H1 (cell line): Measurements from ENCODE around the gene TSPAN9. TPM values are rescaled to one million over a fixed set of nuclear protein-coding genes. Genes with fewer than 3 reads are reported as not detected.

Source experiments
- CTCF ChIA-PET: fragments of 300-600 bp; sonication (Branson Sonifier 250); formaldehyde crosslinking; loops from one replicate; lab custom pipeline; 2021; ENCODE audit not compliant: partially characterized antibody; lab: Charles Lee
- POLR2A ChIA-PET: fragments of 300-600 bp; sonication (Branson Sonifier 250); formaldehyde crosslinking; loops from one replicate; lab custom pipeline; 2021; ENCODE audit warnings: inconsistent platforms; ENCODE audit not compliant: partially characterized antibody; lab: Charles Lee
- DNase-seq, 2 experiments: peaks; one replicate each; pipeline versions ENCODE4 v3.0.0 to v3.0.0-alpha.2; 2010 to 2022; ENCODE audit warnings: low spot score in 2 of 2, low read depth in 1 of 2, mixed read lengths in 1 of 2
- FAIRE-seq: peaks from 2 replicates; lab custom pipeline; 2011; peaks lifted over from hg19 to GRCh38; lab: Jason Lieb, UNC
- H2AFZ ChIP-seq: 2 replicates; pipeline ENCODE4 v1.8.1; 2012; ENCODE audit warnings: low read length, inconsistent platforms
- H2AK5ac ChIP-seq: 2 replicates; pipeline ENCODE4 v1.6.1; 2013; ENCODE audit warnings: low read depth, low read length
- H2BK120ac ChIP-seq: replicated peaks from 2 replicates; pipeline ENCODE3; 2013; ENCODE audit warnings: low read depth, low read length, inconsistent platforms
- H2BK12ac ChIP-seq: 2 replicates; pipeline ENCODE4 v1.6.1; 2013; ENCODE audit warnings: low read depth, low read length
- H2BK15ac ChIP-seq: 2 replicates; pipeline ENCODE4 v1.6.1; 2013; ENCODE audit warnings: low read length
- H2BK20ac ChIP-seq: 2 replicates; pipeline ENCODE4 v1.6.1; 2013; ENCODE audit warnings: low read length
- H2BK5ac ChIP-seq: 2 replicates; pipeline ENCODE4 v1.6.1; 2013; ENCODE audit warnings: low read depth, low read length
- H3K14ac ChIP-seq: 2 replicates; pipeline ENCODE4 v1.6.1; 2013; ENCODE audit warnings: inconsistent platforms; ENCODE audit not compliant: insufficient read length
- H3K18ac ChIP-seq: 2 replicates; pipeline ENCODE4 v1.6.1; 2013; ENCODE audit warnings: low read length; ENCODE audit errors: extremely low read depth
- H3K23ac ChIP-seq: 2 replicates; pipeline ENCODE4 v1.6.1; 2013; ENCODE audit warnings: inconsistent platforms; ENCODE audit not compliant: insufficient read length
- H3K23me2 ChIP-seq: 2 replicates; pipeline ENCODE4 v1.6.1; 2013; ENCODE audit warnings: low read depth, low read length
- H3K27ac ChIP-seq: 2 replicates; pipeline ENCODE4 v1.6.1; 2011; ENCODE audit warnings: low read depth, low read length, inconsistent platforms
- H3K27me3 ChIP-seq, 4 experiments: replicated peaks in 1 of 4; 1 replicate in 1 of 4; 2 replicates in 3 of 4; pipeline versions ENCODE4 v1.6.1 to v1.8.1; 2011 to 2013; ENCODE audit warnings: low read length in 3 of 4, mild to moderate bottlenecking in 3 of 4, inconsistent platforms in 2 of 4, mixed read lengths in 2 of 4, moderate library complexity in 1 of 4; ENCODE audit not compliant: control insufficient read depth in 3 of 4, insufficient read depth in 3 of 4; ENCODE audit errors: extremely low read depth in 1 of 4
- H3K36me3 ChIP-seq, 4 experiments: 2 replicates each; pipeline versions ENCODE4 v1.6.1 to v1.8.1; 2011 to 2013; ENCODE audit warnings: mild to moderate bottlenecking in 4 of 4, low read length in 3 of 4, moderate library complexity in 2 of 4, control low read depth in 1 of 4, inconsistent platforms in 1 of 4; ENCODE audit not compliant: insufficient read depth in 4 of 4, control insufficient read depth in 2 of 4
- H3K4ac ChIP-seq: replicated peaks from 2 replicates; pipeline ENCODE3; 2013; ENCODE audit warnings: low read length, low read depth, mixed read lengths, inconsistent platforms; ENCODE audit not compliant: insufficient read length
- H3K4me1 ChIP-seq, 4 experiments: replicated peaks in 1 of 4; 1 replicate in 1 of 4; 2 replicates in 3 of 4; pipeline versions ENCODE4 v1.6.1 to v1.8.1; 2011 to 2013; ENCODE audit warnings: low read length in 3 of 4, inconsistent platforms in 2 of 4, mixed read lengths in 1 of 4; ENCODE audit not compliant: insufficient read depth in 4 of 4, control insufficient read depth in 3 of 4
- H3K4me2 ChIP-seq, 2 experiments: 2 replicates each; pipeline versions ENCODE4 v1.6.1 to v1.8.1; 2011 to 2013; ENCODE audit warnings: low read depth in 2 of 2, low read length in 2 of 2, control low read depth in 1 of 2, inconsistent platforms in 1 of 2, mild to moderate bottlenecking in 1 of 2; ENCODE audit not compliant: insufficient read depth in 1 of 2
- H3K4me3 ChIP-seq, 4 experiments: fragments of 200-600, 300-600 bp in 1 of 4; sonication (generic), shearing (Covaris generic), sonication (Bioruptor Twin) in 1 of 4; 2 replicates each; pipeline versions ENCODE4 v1.5.1 to v1.8.1; 2011 to 2016; ENCODE audit warnings: low read length in 4 of 4, low read depth in 3 of 4, control low read depth in 2 of 4, inconsistent platforms in 2 of 4, mild to moderate bottlenecking in 2 of 4, mixed read lengths in 1 of 4, moderate library complexity in 1 of 4; ENCODE audit not compliant: insufficient read depth in 2 of 4; ENCODE audit errors: extremely low read depth in 1 of 4
- H3K56ac ChIP-seq: replicated peaks from 2 replicates; pipeline ENCODE3; 2013; ENCODE audit warnings: low read depth, mild to moderate bottlenecking, mixed read lengths, low read length, inconsistent platforms; ENCODE audit not compliant: insufficient read length
- H3K79me1 ChIP-seq: 2 replicates; pipeline ENCODE4 v1.6.1; 2013; ENCODE audit warnings: low read depth, low read length, control low read depth
- H3K79me2 ChIP-seq, 2 experiments: 2 replicates each; pipeline versions ENCODE4 v1.6.1 to v1.8.1; 2012 to 2013; ENCODE audit warnings: low read length in 2 of 2, mild to moderate bottlenecking in 2 of 2, inconsistent platforms in 1 of 2; ENCODE audit not compliant: insufficient read depth in 2 of 2, control insufficient read depth in 1 of 2
- H3K9ac ChIP-seq, 4 experiments: replicated peaks in 1 of 4; 1 replicate in 1 of 4; 2 replicates in 3 of 4; pipeline versions ENCODE4 v1.6.1 to v1.8.1; 2011 to 2013; ENCODE audit warnings: low read depth in 3 of 4, low read length in 3 of 4, control low read depth in 2 of 4, mild to moderate bottlenecking in 2 of 4, moderate library complexity in 2 of 4, inconsistent platforms in 1 of 4; ENCODE audit errors: extremely low read depth in 1 of 4
- H3K9me3 ChIP-seq, 2 experiments: 2 replicates each; pipeline versions ENCODE4 v1.6.1 to v1.8.1; 2012 to 2013; ENCODE audit warnings: mild to moderate bottlenecking in 2 of 2, moderate library complexity in 2 of 2, control low read depth in 1 of 2, inconsistent platforms in 1 of 2, low read depth in 1 of 2, low read length in 1 of 2, mixed read lengths in 1 of 2; ENCODE audit not compliant: insufficient read depth in 2 of 2
- H4K20me1 ChIP-seq, 2 experiments: replicated peaks in 1 of 2; 2 replicates each; pipeline versions ENCODE3 to v1.8.1; 2011 to 2013; ENCODE audit warnings: inconsistent platforms in 2 of 2, low read length in 2 of 2, mild to moderate bottlenecking in 1 of 2; ENCODE audit not compliant: insufficient read depth in 2 of 2, control insufficient read depth in 1 of 2
- H4K5ac ChIP-seq: 2 replicates; pipeline ENCODE4 v1.6.1; 2013; ENCODE audit warnings: low read length, low read depth, mixed read lengths, inconsistent platforms; ENCODE audit not compliant: insufficient read length
- H4K8ac ChIP-seq: 2 replicates; pipeline ENCODE4 v1.8.0; 2013; ENCODE audit warnings: mild to moderate bottlenecking, moderate library complexity, low read length, inconsistent platforms; ENCODE audit not compliant: insufficient read depth; ENCODE audit errors: extremely low read depth
- H4K91ac ChIP-seq: replicated peaks from 2 replicates; pipeline ENCODE3; 2013; ENCODE audit warnings: low read length, mixed read lengths, inconsistent platforms; ENCODE audit not compliant: insufficient read length
- BCL11A ChIP-seq, 2 experiments: IDR thresholded peaks; one replicate each; pipeline ENCODE4 v1.6.1; 2011; ENCODE audit warnings: low read depth in 2 of 2, low read length in 2 of 2, mild to moderate bottlenecking in 2 of 2
- CHD2 ChIP-seq: IDR thresholded peaks from 2 replicates; pipeline ENCODE4 v1.6.1; 2012; ENCODE audit warnings: low read length, improper control_type of control experiment
- EP300 ChIP-seq, 2 experiments: IDR thresholded peaks; 1 replicate in 1 of 2; 2 replicates in 1 of 2; pipeline ENCODE4 v1.6.1; 2011 to 2012; ENCODE audit warnings: low read depth in 2 of 2, low read length in 2 of 2, mild to moderate bottlenecking in 2 of 2, borderline replicate concordance in 1 of 2, inconsistent platforms in 1 of 2, moderate library complexity in 1 of 2
- KDM4A ChIP-seq: IDR thresholded peaks from one replicate; pipeline ENCODE4 v1.7.1; 2012; ENCODE audit warnings: low read depth, mild to moderate bottlenecking, moderate library complexity, low read length, inconsistent platforms; ENCODE audit not compliant: severe bottlenecking
- SRF ChIP-seq: IDR thresholded peaks from 2 replicates; pipeline ENCODE4 v1.6.1; 2011; ENCODE audit warnings: mild to moderate bottlenecking, low read depth, low read length, moderate library complexity
- TAF7 ChIP-seq: optimal IDR thresholded peaks from 2 replicates; pipeline ENCODE3; 2011; ENCODE audit warnings: low read depth, mild to moderate bottlenecking, inconsistent platforms, low read length, moderate library complexity, borderline replicate concordance
- WGBS, 2 experiments: shearing (Covaris generic) in 1 of 2; methylation state at CpG; one replicate each; pipeline versions ENCODE4 v1.1.6 to v1.1.7; 2013 to 2015; ENCODE audit warnings: low lambda C conversion rate in 2 of 2, mixed read lengths in 2 of 2, inconsistent platforms in 1 of 2, low coverage in 1 of 2, missing lambda C conversion rate in 1 of 2; ENCODE audit not compliant: insufficient replicate concordance in 2 of 2, insufficient coverage in 1 of 2, insufficient read length in 1 of 2; ENCODE audit errors: extremely low coverage in 1 of 2, missing lambda C conversion rate in 1 of 2; 5-methylcytosine and 5-hydroxymethylcytosine counted together
- polyA plus RNA-seq, 7 experiments: library from polyadenylated mRNA; depleted of rRNA in 3 of 7; stranded (reverse) in 5 of 7; unstranded in 2 of 7; fragments of >200 nt in 5 of 7; fragments of 200-250 nt in 2 of 7; gene quantifications; 1 replicate in 5 of 7; 2 replicates in 1 of 7; 4 replicates in 1 of 7; pipeline versions ENCODE4 v1.2.1 to v1.2.3, GENCODE V29; 2011 to 2013; ENCODE audit warnings: missing spikeins in 2 of 7, mixed read lengths in 2 of 7
- total RNA-seq: library from RNA; stranded (reverse); fragmentation: NEBNext Ultra II Directional; extraction: Animal tissue kit (Norgen Biotek cat#: 25700); gene quantifications from 2 replicates; pipeline ENCODE4 v1.2.1, GENCODE V29; 2021

Gene TSPAN9
- total and polyA plus RNA-seq, 2 of the 8 experiments (the other 6 are each of a cell fraction or from before 2014, with no cell fraction given), result 11.5 to 29.1 TPM

DNA sequence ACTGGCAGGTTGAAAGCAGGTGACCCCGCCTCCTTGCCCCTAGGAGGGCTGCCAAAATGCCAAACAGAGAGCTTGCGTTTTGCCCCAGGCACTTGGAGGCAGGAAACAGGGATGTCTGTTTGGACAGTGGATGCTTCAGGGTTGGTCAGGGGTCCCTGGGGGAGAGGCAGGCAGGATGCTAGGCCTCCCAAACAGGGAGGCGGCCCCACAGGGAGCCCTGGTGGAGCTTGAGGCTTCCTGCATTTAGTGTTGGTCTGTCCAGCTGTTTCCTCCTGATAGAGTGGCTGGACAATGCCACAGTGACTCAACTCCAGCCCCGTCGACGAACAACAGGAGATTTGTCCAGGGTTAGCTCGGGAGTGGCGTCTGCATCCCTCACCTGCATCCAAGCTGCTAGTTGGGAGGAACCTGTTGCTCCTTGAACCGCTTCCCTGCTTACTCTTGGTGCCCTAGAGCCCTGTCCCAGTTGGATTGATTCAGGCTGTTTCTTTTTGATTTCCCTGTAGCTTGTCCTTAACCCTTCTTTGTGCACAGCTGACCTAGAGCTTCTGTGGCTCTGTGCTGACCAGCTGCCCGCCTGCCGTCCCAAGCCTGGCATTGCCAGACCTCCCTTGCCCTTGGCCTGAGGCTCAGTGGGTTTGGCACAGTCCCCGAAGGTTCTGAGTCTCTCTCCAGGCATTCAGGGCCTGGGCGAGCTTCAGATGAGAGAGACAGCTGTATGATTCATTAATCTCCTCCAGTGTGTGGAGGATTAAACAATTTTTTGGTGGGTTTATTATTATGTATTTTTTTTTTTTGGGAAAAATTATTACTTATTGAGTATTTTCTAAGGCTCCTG is 45.9 kb downstream of the TSPAN9 start:
- H3K27ac ChIP-seq, result no peak overlapping the region
- peak overlapping the region; percentile 40 for H3K14ac ChIP-seq
- no peak overlapping the region for H3K23ac ChIP-seq
- DNase-seq (no peak), FAIRE-seq (no peak)
- no peak overlapping the region for H3K56ac ChIP-seq
- no peak overlapping the region for H3K4ac ChIP-seq
- no peaks in the 10 kb centered on the region for H3K36me3 ChIP-seq
- H3K4me3 ChIP-seq, result no peak overlapping the region
- H3K4me2 ChIP-seq, result no peak overlapping the region
- no peak overlapping the region for H2BK120ac ChIP-seq
- TF ChIP-seq CHD2, result no peak
- TF ChIP-seq KDM4A, result no peak
- no peak for TF ChIP-seq BCL11A (IDR thresholded peaks at IDR 0.05; ENCODE audit: low read depth in 2 of 2, low read length in 2 of 2)
- TF ChIP-seq SRF, result no peak
- no peak for TF ChIP-seq EP300 (IDR thresholded peaks at IDR 0.05; ENCODE audit: borderline replicate concordance in 1 of 2, low read depth in 2 of 2, low read length in 2 of 2)
- TF ChIP-seq TAF7, result no peak
- H2BK15ac ChIP-seq, result no peak overlapping the region
- 88% methylated on average over 12 of the region's 13 CpGs; no CpG with 5 or more reads in 1 of the 2 experiments for WGBS, 2 experiments
- no peaks in the 10 kb centered on the region for H3K79me2 ChIP-seq
- H2BK5ac ChIP-seq, result no peak overlapping the region
- no peaks in the 10 kb centered on the region for H3K9me3 ChIP-seq
- peaks cover 0 to 2% of the 10 kb centered on the region in 2 experiments for H4K20me1 ChIP-seq
- H3K79me1 ChIP-seq, result no peaks in the 10 kb centered on the region
- peak overlapping the region; percentile 57; the same call in 1 of the 2 replicates for H4K8ac ChIP-seq
- ChIA-PET CTCF (interaction anchor here (0.6 to 5.7 kb wide), 18 partner anchors 9 to 1110 kb away, joined by 3 to 43 read pairs (median 4); no protein-coding TSS in a partner anchor), POLR2A (interaction anchor here (1.4 kb wide), 1 partner anchor 16 kb away, joined by 3 read pairs; no protein-coding TSS in a partner anchor)
- no peak overlapping the region for H2AFZ ChIP-seq
- no peaks in the 10 kb centered on the region; a peak in 1 of 7 replicates for H3K4me1 ChIP-seq
- H3K18ac ChIP-seq, result no peak overlapping the region
- no peaks in the 10 kb centered on the region for H3K23me2 ChIP-seq
- H2AK5ac ChIP-seq, result no peak overlapping the region
- no peak overlapping the region for H4K5ac ChIP-seq
- H3K9ac ChIP-seq, result no peak overlapping the region
- no peak overlapping the region for H2BK20ac ChIP-seq
- no peak overlapping the region for H2BK12ac ChIP-seq
- no peaks in the 10 kb centered on the region for H3K27me3 ChIP-seq
- H4K91ac ChIP-seq, result no peak overlapping the region
